Choroid plexus epithelial cell (primary cell): ENCODE measurements around the gene BRD9.
"Not testable (repeated sequence)": the region's sequence is repeated elsewhere in the genome, so short reads cannot be mapped to it uniquely, and the experiment has no call there.

Experiments
- DNase-seq: peaks from one replicate; pipeline ENCODE4 v3.0.0-alpha.2; 2010; ENCODE audit warnings: low read depth
- H3K4me3 ChIP-seq: 2 replicates; pipeline ENCODE4 v1.5.1; 2011; ENCODE audit warnings: low read depth, mild to moderate bottlenecking, control low read depth, low read length, moderate library complexity
- CTCF ChIP-seq: conservative IDR thresholded peaks from 2 replicates; pipeline ENCODE4 v1.5.1; 2011; ENCODE audit warnings: low read depth, mild to moderate bottlenecking, control low read depth, inconsistent platforms, low read length, moderate library complexity

BRD9 gene

DNA sequence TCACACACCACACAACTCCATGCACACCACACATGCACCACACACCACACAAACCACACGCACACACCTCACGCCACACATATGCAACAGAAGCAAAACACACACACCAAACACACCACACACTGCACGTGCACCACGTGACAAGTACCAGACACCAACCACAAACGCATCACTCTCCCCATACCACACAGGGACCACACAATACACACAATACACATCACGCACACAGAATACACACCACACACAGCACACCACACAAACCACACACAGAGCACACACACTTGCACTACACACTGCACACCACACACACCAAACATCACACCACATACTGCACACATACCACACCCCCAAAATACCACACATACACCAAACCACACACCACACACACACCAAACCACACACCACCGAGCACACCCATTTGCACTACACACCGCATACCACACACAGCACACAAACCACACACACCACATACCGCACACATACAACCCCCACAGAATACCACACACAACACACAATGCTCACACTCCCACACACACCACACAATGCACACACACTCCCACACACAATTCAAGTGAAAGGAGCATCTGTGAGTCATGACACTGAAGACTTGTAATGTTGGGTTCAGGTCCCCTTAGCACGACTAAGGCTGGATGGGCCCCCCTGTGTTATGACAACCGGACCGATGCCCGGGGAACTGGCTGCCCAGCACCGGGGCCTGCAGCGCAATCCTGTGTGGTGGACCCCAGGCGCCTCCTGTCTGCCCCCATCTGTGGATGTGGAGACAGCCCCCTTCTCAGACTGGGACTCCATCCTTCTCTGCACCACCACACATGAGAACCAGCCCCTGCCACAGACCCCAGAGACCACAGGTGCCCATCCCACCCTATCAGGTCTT, 35.8 kb downstream of the BRD9 start:
- DNase-seq, result no peak
- TF ChIP-seq CTCF, result no peak
- no peak overlapping the region for H3K4me3 ChIP-seq

- TF ChIP-seq CTCF, result no peak
- DNase-seq, result no peak
These were observed 36.6 kb downstream of the BRD9 start for GRCh38 chr5:855771-856530.

DNA sequence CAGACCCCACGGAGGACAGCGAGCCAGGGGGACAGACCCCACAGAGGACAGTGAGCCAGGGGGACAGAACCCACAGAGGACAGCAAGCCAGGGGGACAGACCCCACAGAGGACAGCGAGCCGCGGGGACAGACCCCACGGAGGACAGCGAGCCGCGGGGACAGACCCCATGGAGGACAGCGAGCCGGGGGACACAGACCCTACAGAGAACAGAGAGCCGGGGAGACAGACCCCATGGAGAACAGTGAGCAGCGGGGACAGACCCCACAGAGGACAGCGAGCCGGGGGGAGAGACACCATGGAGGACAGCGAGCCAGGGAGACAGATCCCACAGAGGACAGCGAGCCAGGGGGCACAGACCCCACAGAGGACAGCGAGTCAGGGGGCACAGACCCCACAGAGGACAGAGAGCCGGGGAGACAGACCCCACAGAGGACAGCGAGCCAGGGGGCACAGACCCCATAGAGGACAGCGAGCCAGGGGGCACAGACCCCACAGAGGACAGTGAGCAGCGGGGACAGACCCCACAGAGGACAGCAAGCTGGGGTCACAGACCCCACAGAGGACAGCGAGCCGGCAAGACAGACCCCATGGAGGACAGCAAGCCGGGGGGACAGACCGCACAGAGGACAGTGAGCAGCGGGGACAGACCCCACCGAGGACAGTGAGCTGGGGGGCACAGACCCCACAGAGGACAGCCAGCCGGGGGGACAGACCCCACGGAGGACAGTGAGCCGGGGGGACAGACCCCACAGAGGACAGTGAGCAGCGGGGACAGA, 37.4 kb downstream of the BRD9 start:
- no peak overlapping the region for H3K4me3 ChIP-seq
- TF ChIP-seq CTCF, result no peak
- DNase-seq, result no peak

More at GRCh38 chr5:855771-856530, 36.6 kb downstream of the BRD9 start:
- H3K4me3 ChIP-seq, result no peak overlapping the region

GRCh38 chr5:854217-854616, 38.4 kb downstream of the BRD9 start:
- H3K4me3 ChIP-seq, result no peak overlapping the region
- no peak for DNase-seq
- TF ChIP-seq CTCF, result no peak

GRCh38 chr5:853416-854090, 39.0 kb downstream of the BRD9 start:
- not testable (repeated sequence) for H3K4me3 ChIP-seq, DNase-seq

GRCh38 chr5:852431-853401, 39.9 kb downstream of the BRD9 start:
- TF ChIP-seq CTCF, result no peak
- no peak for DNase-seq
- H3K4me3 ChIP-seq, result no peak overlapping the region
